ENCODE data around the gene TECTA.

TECTA gene

DNA sequence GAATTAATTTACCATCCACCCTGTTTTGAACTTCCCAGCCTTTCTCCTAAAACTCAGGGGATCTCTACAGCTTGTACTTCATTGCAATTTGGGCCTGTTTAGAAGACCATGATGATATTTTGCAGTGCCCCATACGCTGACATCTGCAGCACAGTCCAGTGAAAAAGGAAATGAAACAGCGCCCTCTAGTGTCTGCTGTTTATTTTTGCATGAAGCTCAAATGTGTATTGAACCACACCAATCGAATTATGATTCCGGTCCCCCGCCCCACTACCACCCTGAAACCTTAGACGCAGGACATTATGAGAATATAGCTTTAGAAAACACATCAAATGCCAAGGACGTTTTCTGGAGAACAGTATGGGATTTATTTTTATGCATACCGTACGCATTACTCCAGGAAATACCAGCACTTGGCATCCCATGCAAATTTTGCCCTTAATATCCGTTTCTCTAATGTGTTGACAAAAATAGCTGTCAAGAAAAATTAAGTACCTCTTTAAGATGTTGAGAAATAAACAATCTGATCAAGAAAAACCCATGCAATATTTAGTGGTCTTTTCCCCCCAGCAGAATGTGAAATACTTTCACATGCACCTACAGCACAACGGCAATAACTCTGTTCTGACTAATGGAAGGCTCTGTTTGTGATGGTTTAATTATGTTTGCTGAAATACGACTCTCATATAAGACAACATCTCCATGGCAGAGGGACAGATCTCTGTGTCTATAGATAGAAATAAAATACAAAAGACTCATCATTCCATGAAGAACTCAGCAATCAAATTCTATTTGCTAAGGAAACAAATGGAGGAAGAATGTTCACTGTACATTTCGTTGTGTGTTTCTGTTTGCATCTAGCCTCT is 93.9 kb downstream of the TECTA start:
- peak; percentile 77 for TF ChIP-seq CTCF (IDR thresholded peaks at IDR 0.05; ENCODE audit: control insufficient read depth, extremely low read depth, insufficient read depth)
- DNase-seq (ENCODE audit: low read depth) = peak; percentile 92
- H3K4me3 ChIP-seq (ENCODE audit: low read depth, low read length) = peak overlapping the region; percentile 44

- DNase-seq (ENCODE audit: low read depth) = no peak
- TF ChIP-seq CTCF (IDR thresholded peaks at IDR 0.05; ENCODE audit: control insufficient read depth, extremely low read depth, insufficient read depth) = no peak
- H3K4me3 ChIP-seq (ENCODE audit: low read depth, low read length) = no peak overlapping the region
Measured at GRCh38 chr11:121198491-121198890, 97.4 kb downstream of the TECTA start.

DNA sequence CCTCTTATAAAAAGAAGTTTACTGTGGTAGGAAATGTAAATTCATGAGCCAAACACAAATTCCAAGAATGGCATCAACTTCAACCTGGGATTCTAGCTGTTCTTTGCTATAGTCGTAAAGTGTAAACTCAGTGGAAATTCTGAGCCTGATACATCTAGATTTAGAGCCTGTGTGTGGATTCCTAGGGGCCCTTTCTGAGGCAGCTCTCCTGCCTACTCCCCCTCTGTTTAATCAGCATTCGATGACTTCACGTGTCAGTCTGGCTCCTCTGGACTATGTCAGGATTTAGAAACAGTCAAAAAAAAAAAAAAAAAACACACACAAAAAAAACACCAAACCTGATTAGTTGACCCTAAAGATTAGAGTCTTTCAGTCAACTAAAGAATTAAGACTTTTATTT is 98.5 kb downstream of the TECTA start:
- no peak overlapping the region for H3K4me3 ChIP-seq (ENCODE audit: low read depth, low read length)
- TF ChIP-seq CTCF (IDR thresholded peaks at IDR 0.05; ENCODE audit: control insufficient read depth, extremely low read depth, insufficient read depth) = no peak
- no peak for DNase-seq (ENCODE audit: low read depth)

GRCh38 chr11:121206810-121207209 is 105.8 kb downstream of the TECTA start:
- no peak for TF ChIP-seq CTCF (IDR thresholded peaks at IDR 0.05; ENCODE audit: control insufficient read depth, extremely low read depth, insufficient read depth)
- peak; percentile 35 for DNase-seq (ENCODE audit: low read depth)

GRCh38 chr11:121207485-121208115 is 106.6 kb downstream of the TECTA start:
- no peak for TF ChIP-seq CTCF (IDR thresholded peaks at IDR 0.05; ENCODE audit: control insufficient read depth, extremely low read depth, insufficient read depth)
- DNase-seq (ENCODE audit: low read depth) = peak; percentile 3
- no peak overlapping the region for H3K4me3 ChIP-seq (ENCODE audit: low read depth, low read length)

More at GRCh38 chr11:121206810-121207209, 105.8 kb downstream of the TECTA start:
- no peak overlapping the region for H3K4me3 ChIP-seq (ENCODE audit: low read depth, low read length)

DNA sequence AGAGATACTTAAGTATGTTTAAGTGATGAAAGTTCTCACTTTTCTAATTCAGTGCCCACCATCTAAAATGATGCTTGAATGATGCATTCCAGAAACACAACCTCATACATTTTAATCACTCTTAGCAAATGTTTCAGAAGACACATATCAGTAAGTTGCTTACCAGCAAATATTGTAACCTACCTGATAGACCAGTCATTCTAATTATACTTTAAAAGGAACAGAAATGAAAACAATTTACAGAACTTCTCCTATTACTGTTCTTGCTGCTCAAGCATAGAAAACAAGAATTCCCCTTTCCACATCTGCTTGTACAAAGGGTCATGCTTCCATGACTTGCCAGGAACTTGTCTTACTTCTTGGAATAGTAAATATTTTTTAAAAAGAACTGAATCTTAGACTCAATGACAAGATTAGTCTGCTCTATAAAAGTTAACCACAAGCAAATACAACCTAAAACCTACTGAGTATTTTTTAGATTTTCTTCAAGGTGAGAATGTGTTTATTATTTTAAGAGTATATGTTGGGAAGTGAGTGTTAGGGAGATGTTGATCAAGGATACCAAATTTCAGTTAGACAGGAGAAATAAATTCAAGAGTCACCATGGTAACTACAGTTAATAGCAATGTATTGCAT is 109.5 kb downstream of the TECTA start:
- TF ChIP-seq CTCF (IDR thresholded peaks at IDR 0.05; ENCODE audit: control insufficient read depth, extremely low read depth, insufficient read depth) = no peak
- no peak overlapping the region for H3K4me3 ChIP-seq (ENCODE audit: low read depth, low read length)

More for the DNA sequence above, 109.5 kb downstream of the TECTA start:
- no peak for DNase-seq (ENCODE audit: low read depth)
